Activated gamma-delta T cell treated with anti-CD3 and anti-CD28 coated beads, Interleukin-2, amount 50 U/mL, for 16 hours (primary cell): ENCODE results near the gene NLRC5.
"Not testable (repeated sequence)": the region's sequence is repeated elsewhere in the genome, so short reads cannot be mapped to it uniquely, and the experiment has no call there.

Experiments
- DNase-seq: peaks from one replicate; pipeline ENCODE4 v3.0.0-alpha.2; 2020; ENCODE audit warnings: low read depth

Gene NLRC5

DNA sequence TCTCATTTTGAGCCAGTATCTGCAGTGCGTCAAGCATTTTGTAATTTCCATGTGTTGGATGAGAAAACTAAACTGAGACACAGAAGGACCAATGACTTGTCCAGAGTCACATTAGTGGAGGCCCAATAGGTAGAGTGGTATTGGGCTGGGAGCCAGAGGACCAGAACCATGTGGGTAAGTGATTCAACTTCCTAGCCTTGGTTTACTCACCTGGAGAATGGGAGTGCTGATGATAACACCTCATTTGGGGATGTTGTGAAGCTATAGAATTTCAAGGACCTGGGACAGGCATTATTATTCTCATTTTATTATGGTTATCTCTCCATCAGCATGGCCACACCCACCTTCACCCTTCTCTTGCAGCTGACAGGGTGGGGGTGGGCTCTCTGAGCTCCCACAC, 111.1 kb downstream of the NLRC5 start:
- no peak for DNase-seq

DNA sequence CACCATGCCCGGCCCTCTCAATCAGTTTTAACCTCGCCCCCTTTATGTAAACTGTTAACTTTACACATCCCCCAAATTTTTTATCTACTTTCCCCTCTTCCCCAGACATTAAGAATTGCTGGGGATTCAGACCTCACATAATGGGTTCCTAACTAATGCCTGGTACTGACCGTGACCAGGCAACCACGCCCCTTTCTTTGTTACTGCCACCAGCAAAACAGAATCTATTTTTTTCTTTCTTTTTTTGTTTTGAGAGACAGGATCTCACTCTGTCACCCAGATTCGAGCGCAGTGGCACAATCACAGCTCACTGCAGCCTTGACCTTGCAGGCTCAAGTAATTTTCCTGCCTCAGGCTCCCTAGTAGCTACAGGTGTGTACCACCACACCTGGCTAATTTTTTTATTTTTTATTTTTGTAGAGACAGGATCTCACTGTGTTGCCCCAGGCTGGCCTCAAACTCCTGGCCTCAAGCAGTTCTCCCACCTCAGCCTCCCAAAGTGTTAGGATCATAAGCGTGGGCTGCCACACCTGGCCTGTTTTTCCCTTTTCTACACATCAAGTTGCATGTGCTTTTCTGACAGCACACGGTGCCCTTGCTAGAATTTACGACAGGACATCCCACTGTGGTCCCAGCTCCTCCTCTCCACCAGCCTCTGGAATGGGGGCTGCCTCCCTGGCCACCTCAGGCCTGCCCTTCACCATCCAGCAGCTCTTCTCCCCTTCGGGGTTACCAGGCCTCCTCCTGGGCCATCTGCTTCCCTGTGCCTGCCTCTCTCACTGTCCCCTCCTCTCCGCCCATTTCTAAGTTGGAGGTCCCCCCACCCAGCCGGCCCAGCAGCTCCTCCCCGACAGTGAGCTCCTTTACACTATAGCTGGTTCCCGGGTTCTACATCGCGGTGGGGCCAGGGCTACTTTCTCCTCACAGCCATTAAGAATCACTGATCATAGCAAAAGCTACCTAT, 113.8 kb downstream of the NLRC5 start:
- no peak for DNase-seq

DNA sequence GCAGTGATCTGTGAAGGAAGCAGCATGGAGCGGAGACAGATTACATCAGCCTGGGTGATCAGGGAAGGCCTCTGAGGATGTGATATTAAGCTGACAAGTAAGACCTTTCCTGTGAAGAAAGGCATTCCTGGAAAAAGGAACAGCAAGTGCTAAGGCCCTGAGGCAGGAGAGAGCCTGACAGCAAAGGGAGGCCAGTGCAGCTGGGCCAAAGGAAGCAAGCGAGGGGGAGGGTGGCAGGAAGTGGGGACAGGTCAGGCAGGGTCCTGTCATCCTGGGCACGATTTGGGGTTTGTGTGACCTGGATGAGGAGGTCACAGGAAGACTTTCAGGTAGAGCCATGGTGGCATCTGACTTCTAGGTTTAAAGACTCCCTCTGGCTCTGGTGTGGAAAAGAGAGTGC, 115.3 kb downstream of the NLRC5 start:
- DNase-seq: no peak

DNA sequence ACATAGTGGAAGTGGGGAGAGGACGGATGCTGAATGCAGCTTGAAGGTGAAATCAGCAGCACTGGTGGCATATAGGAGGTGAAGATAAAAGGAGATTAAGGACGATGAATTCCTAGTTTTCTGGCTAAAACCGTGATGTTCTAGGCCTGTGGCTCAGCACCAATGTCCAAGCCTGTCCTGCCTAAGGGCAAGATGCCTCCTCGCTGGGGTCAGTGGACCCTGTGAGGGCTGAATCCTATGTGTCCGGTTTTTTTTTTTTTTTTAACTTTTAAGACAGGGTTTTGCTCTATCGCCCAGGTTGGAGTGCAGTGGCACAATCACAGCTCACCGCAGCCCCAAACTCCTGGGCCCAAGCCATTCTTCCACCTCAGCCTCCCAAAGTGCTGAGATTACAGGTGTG, 115.8 kb downstream of the NLRC5 start:
- no peak for DNase-seq

DNA sequence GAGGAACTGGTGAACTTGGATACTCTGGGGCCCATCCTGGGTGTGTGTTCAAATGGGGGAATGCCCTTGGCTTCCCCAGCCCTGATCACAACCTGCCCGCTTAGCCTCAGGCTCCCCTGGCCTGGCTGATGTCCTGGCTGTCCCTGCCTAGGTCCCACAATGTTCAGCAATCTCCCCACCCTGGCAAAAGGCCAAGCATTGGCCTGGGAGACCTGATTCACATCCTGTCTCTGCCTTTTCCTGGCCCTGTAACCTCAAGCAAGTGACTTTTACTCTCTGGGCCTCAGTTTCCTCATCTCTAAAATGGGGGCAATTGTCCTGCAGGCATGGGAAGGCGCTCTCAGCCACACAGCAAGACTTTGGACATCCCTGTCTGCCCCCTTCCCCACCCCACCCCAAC, 117.4 kb downstream of the NLRC5 start:
- DNase-seq: no peak

DNA sequence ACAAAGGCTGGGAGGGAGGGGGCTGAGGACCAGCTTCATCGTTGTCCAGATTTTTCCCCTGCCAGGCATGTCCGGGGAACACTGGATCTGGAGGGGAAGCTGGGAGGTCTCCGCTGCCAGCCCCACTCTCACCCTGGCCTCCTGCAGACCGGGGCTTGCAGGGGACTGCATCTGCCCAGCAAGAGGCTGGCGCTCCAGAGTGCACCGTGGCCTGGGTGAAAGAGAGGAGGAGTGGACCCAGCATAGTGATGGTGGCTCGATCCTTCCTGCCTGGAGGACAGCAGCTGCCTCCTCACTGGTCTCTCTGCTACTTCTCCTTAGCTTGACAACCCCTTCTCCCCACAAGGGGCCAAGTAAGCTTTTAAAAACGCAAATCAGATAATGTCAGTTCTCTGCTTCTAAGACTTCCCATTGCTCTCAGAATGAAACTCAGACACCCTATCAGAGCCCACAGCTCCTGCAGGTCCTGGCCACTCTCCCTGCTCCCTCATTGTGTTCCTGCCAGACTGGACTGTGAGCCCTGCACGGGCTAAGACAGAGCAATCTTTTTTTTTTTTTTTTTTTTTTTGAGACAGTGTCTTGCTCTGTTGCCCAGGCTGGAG, 118.1 kb downstream of the NLRC5 start:
- no peak for DNase-seq

DNA sequence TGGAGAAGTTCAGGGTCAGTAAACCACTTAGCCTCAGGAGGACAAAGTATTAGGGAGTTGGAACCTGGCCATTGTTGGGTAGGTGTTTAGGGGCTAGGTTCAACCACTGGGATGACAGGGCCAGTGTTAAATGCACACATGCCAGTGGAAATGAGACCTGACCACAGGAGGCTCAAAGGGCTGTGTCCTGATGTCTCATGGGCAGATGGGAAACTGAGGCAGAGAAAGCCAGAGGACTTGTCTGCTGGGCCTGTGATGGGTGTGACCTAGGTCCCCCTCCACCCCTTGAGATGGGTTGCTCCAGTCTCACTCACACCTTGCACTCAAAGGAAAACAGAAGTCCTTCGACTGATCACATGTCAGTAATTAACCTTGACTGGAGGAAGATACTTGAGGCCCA, 119.1 kb downstream of the NLRC5 start:
- DNase-seq: no peak

DNA sequence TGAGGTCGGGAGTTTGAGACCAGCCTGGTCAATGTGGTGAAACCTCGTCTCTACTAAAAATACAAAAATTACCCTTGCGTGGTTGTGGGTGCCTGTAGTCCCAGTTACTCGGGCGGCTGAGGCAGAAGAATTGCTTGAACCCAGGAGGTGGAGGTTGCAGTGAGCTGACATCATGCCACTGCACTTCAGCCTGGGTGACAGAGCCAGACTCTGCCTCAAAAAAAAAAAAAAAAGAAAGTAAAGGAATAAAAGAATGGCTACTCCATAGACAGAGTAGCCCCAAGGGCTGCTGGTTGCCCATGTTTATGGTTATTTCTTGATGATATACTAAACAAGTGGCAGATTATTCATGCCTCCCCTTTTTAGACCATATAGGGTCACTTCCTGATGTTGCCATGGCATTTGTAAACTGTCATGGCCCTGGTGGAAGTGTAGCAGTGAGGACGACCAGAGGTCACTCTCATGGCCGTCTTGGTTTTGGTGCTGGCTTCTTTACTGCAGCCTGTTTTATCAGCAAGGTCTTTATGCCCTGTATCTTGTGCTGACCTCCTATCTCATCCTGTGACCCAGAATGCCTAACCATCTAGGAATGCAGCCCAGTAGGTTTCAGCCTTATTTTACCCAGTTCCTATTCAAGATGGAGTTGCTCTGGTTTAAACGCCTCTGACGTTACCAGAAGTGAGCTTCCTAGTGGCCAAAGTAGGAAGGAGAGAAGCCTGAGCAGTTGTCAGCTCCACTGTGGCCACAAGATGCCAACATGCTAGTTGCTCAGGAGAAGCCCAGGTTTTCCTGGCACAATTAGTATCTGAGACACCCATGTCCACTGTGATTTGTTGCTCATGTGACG, 120.1 kb downstream of the NLRC5 start:
- not testable (repeated sequence) for DNase-seq

DNA sequence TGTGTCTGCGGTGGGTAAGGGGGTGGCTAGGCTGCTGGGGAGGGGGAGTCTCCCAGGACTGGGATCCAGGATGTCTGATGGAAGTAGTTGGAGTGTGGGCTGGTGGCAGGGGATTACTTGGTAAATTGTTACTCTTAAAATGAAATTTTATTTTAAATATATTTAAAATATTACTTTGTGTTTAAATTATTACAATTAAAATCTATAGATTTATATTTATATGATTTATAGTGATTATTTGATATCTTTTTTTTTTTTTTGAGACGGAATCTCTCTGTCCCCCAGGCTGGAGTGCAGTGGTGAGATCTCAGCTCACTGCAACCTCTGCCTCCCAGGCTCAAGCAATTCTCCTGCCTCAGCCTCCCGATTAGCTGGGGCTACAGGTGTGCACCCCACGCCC, 121.6 kb downstream of the NLRC5 start:
- DNase-seq: no peak

DNA sequence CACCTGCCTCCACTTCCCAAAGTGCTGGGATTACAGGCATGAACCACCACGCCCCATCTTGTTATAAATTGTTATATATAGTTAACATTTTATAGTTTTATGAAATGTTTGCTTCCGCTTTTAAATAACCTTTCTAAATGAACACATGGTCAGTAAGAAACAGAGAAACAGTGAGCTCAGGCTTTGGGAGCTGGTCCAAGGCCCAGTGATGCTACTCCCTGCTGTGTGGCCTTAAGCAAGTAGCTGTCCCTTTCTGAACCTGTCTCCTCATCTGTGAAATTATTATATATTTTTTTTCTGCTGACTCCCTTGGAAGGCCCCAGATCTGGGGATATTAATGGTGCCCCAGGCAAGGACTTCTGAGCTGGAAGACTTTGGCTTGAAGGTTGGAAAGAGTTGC, 122.1 kb downstream of the NLRC5 start:
- DNase-seq: no peak

DNA sequence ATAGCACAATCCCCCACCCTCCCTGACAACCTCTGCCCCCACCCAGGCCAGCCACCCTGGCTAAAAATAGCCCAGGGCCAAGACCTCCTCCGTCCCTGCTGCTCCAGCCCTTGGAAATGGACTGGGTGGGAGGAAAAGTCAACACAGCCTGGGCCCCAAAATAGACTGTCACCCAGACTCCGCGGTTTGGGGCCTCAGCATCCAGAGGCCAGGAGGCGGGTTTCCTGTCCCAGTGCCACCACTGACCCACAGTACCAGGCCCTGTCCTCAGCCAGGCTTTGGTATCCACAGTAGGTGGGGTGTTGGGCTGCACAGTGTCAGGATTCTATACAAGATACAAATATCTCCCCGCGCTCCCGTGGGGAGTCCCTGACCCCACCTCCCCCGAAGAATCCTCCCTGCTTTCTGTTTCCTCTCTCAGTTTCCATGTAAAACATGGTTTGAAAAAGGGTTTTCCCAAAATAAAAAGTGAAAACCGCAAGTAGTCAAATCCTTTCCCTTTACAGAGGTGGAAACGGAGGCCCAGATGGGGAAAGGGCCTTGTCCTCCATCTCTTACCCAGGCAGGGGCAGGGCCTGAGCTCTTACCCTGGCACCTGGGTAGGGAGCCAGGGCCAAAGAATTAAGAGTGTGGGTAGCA, 123.2 kb downstream of the NLRC5 start:
- no peak for DNase-seq

DNA sequence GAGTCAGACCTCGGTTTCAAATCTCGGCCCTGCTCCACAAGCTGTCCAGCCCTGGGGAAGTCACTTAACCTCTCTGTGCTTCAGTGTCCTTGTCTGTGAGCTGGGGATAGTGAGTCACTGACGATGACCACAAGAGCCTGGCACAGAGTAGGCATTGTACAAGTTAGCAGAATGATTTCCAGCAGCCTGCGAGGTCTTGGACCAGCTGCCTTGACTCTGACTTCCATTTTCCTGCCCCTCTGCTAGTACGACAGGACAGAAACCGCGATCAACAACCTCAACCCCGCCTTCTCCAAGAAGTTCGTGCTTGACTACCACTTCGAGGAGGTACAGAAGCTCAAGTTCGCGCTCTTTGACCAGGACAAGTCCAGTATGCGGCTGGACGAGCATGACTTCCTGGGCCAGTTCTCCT, 123.7 kb downstream of the NLRC5 start:
- DNase-seq: no peak

DNA sequence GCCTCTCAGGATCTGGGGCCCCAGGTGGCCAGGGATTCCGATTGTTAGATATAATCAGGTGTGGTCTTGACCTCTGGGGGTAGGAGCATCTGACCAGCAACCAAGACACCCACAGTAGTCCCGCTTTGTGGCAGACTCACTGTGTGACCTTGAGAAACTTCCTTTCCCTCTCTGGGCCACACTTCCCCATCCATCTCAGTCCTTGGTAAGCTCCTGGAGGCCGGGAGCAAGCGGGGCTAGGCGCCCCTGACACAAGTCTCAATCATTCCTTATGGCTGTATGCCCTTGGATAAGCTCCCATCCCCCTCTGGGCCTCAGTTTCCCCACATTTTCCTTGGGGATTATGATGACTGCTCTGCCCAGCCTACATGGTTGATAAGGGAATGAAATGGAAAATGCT, 124.3 kb downstream of the NLRC5 start:
- no peak for DNase-seq

DNA sequence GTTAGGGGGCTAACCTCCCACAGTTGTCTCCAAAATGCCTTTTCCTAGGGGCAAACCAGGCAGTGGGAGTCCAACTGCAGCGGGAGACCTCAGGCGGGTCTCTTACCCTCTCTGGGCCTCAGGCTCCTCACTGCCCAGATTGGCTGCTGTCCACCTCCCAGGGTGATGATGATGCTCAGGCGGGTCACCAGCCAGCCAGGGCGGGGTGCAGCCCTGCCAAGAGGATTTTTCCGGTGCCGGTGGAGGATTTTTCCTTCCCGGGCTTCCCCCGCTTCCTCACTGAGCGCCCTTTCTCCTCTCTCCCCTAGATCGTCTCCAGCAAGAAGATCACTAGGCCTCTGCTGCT, 125.8 kb downstream of the NLRC5 start:
- DNase-seq: no peak

DNA sequence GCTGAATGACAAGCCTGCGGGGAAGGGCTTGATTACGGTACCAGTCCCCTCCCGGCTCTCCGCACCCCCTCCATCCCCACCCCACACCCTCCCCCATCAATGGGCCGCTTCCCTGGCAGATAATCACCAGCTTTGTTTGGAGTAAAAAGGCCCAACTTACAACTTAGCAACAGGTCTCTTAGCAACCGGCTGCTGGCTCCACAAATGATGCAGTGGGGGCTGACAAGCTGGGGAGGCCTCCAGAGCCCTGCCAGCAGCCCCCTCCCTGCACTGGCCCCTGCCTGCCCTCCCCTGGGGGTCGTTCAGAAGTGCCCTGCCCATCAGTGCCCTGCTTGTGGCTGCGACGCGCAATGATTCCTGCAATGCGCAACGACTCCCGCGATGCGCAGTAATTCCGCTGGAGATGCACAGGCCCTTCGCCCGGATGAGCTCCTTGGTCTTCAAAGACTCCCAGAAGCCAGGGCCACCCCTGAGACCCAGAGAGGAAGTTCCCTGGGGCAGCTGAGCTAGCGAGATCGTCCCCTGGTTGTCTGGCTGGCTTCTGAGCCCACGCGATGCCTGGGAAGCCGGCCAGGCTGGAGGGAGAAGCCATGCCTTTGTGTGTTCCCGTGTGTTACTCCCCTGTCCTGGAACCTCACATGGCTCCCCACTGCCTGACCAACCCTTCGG, 126.3 kb downstream of the NLRC5 start:
- DNase-seq: no peak

DNA sequence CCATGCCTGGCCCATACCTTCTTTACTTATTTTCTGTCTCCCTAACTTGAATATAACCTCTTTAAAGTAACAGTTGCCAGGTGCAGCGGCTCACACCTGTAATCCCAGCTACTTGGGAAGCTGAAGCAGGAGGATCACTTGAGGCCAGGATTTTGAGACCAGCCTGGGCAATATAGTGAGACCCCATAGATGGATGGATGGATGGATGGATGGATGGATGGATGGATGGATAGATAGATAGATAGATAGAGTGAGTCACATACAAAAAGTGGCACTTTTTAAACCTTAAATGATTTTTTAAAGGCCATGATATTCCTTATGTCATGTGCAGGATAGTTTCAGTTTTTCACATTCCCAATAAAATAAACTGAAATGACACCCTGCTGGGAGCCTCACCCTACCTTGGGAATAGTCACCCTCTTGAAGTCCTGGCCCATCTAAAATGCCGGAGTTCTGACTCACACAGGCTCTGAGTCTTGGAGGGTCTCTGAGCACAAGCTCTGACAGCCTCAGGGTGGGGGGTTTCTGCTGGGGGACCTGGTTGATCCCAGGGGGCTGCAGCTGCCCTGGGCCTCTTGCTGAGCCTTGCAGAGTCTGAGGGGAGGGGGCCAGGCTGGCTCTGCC, 129.2 kb downstream of the NLRC5 start:
- DNase-seq: no peak

DNA sequence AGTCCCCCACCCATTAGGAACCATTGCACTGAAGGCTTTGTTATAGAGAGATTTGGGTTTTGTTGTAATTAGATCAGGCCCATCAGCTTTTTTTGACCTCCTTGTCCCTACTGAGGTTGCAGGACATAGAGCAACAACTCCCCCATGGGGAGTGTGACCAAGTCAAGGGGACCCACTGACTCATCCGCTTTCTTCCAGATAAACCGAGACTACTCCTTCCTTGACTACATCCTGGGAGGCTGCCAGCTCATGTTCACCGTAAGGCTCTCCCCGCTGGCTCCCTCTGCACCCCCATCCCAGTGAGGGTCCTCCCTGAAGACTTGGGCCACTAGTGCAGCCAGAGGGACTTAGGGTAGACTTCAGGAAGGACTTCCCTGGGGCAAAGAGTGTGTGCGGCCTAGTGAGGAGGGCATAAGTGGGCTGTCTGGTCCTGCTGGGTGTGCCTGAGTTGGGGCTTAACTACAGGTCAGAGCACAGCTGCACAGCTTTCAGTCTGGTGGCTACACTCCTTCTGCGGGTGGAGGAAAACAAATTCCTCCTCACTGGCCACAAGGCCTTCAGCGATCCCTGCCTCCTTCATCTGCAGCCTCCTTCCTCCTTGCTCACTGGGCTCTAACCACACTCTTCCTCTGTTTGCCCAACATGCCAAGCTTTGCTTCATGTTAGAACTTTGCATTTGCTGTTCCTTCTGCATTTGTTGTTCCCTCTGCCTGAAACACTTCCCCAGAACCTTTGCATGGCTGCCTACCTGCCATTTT, 134.0 kb downstream of the NLRC5 start:
- DNase-seq: no peak

DNA sequence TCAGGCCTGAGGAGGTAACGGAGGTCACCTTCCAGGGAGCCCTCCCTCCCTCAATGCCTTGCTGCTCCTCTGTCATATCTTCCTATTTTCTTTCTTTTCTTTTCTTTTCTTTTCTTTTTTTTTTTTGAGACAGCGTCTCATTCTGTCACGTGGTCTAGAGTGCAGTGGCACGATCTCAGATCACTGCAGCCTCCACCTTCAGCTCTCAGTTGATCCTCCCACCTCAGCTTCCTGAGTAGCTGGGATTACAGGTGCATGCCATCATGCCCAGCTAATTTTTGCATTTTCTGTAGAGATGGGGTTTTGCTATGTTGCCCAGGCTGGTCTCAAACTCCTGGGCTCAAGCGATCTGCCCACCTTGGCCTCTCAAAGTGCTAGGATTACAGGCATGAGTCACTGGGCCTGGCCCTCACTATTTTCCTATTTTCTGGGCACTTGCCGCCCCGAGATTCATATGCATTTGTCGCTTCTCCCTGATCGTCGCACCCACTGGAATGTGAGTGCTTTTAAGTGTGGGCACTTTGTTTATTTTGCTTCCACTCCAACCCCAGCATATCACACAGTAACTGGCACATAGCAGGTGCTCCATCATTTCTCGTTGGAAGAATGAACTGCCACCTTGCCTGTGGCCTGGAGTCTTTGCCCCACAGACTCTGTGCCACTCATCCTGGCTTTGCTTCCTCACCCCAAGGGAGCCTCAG, 134.8 kb downstream of the NLRC5 start:
- DNase-seq: no peak

DNA sequence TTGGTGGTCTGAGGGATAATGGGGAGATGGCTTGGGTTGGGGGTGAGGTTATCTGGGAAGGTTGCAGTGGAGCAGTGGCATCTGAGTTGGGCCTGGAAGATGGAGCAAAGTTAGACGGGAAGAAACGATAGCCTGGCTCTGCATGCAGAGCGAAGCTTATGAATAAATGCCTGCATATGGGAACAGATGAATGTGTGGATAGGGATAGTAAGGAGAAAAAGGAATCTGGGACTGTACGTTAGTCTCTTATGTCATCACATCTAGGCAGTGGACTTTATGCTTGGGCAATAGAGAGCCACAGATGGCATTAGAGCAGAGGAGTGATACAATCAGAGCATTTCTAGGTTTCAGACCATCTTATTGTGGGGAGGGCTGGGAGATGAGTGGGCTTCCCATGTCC, 136.0 kb downstream of the NLRC5 start:
- DNase-seq: no peak

DNA sequence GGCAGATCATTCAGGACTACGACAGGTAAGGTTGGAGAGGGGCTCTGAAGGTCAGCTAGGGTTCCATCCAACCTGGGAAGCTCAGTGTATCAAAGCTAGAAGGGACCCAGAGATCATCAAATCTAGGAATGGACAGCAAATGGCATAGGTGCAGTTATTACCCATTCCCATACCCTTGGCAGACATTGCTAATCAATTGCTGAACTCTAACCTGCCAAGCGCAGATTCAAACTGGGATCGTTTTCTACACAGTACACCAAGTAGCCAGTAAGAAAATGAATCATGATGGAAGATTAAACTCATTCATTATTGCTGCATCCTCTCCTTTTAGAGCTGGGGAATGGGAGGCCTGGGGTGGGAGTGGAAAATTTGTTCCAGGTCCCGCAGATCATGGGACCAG, 136.6 kb downstream of the NLRC5 start:
- DNase-seq: no peak
